HL-60/S4 (cell line): ENCODE measurements around the gene KSR2.

ENCODE experiments used
- in situ Hi-C: fragments of 300-500 bp; cut with MboI; formaldehyde crosslinking; loops from 2 replicates; pipeline ENCODE4 v1.14.3; 2022; ENCODE audit warnings: low sequenced_read_pairs

Gene KSR2

GRCh38 chr12:117707861-117708260, 260.9 kb downstream of the KSR2 start:
- in situ Hi-C loops, result no loop called here

- in situ Hi-C loops, result no loop called here
These were observed 265.2 kb downstream of the KSR2 start for GRCh38 chr12:117703584-117703983.

GRCh38 chr12:117702741-117703140, 266.0 kb downstream of the KSR2 start:
- in situ Hi-C loops, result no loop called here

GRCh38 chr12:117699575-117699974, 269.2 kb downstream of the KSR2 start:
- in situ Hi-C loops, result no loop called here

- in situ Hi-C loops, result no loop called here
These were observed 269.7 kb downstream of the KSR2 start for GRCh38 chr12:117699118-117699517.

GRCh38 chr12:117695956-117696355, 272.8 kb downstream of the KSR2 start:
- in situ Hi-C loops, result no loop called here

GRCh38 chr12:117692512-117692911, 276.3 kb downstream of the KSR2 start:
- in situ Hi-C loops, result no loop called here

GRCh38 chr12:117689857-117690256, 278.9 kb downstream of the KSR2 start:
- in situ Hi-C loops, result no loop called here

- in situ Hi-C loops, result no loop called here
These were observed 280.3 kb downstream of the KSR2 start for GRCh38 chr12:117688446-117688845.

- in situ Hi-C loops, result no loop called here
These were observed 281.8 kb downstream of the KSR2 start for GRCh38 chr12:117686911-117687377.

GRCh38 chr12:117686210-117686609, 282.6 kb downstream of the KSR2 start:
- in situ Hi-C loops, result no loop called here

GRCh38 chr12:117685110-117685926, 283.5 kb downstream of the KSR2 start:
- in situ Hi-C loops, result no loop called here

- in situ Hi-C loops, result no loop called here
These were observed 284.3 kb downstream of the KSR2 start for GRCh38 chr12:117684471-117684870.

- in situ Hi-C loops, result no loop called here
These were observed 288.5 kb downstream of the KSR2 start for GRCh38 chr12:117680312-117680711.

GRCh38 chr12:117679776-117680175, 289.0 kb downstream of the KSR2 start:
- in situ Hi-C loops, result no loop called here

- in situ Hi-C loops, result no loop called here
These were observed 294.0 kb downstream of the KSR2 start for GRCh38 chr12:117674763-117675162.

GRCh38 chr12:117674313-117674712, 294.5 kb downstream of the KSR2 start:
- in situ Hi-C loops, result no loop called here

- in situ Hi-C loops, result no loop called here
These were observed 297.1 kb downstream of the KSR2 start for GRCh38 chr12:117671734-117672133.

- in situ Hi-C loops, result no loop called here
These were observed 304.6 kb downstream of the KSR2 start for GRCh38 chr12:117664169-117664568.

- in situ Hi-C loops, result no loop called here
These were observed 306.0 kb downstream of the KSR2 start for GRCh38 chr12:117662620-117663395.

GRCh38 chr12:117662220-117662619, 306.6 kb downstream of the KSR2 start:
- in situ Hi-C loops, result no loop called here

- in situ Hi-C loops, result no loop called here
These were observed 307.3 kb downstream of the KSR2 start for GRCh38 chr12:117661471-117661870.
